DMS79 (cell line): Measurements from ENCODE around the gene SPNS2.
"Not testable (repeated sequence)": the region's sequence is repeated elsewhere in the genome, so short reads cannot be mapped to it uniquely, and the experiment has no call there.

ENCODE experiments used
- DNase-seq: peaks from one replicate; lab custom pipeline; 2025; lab: John Stamatoyannopoulos, UW

The SPNS2 gene

GRCh38 chr17:4566785-4567184 lies 68.1 kb downstream of the SPNS2 start:
- peak; percentile 31 for DNase-seq

- no peak for DNase-seq
These were observed 70.9 kb downstream of the SPNS2 start for GRCh38 chr17:4569591-4569990.

GRCh38 chr17:4572131-4572530 lies 73.5 kb downstream of the SPNS2 start:
- DNase-seq: no peak

- DNase-seq: no peak
These were observed 74.4 kb downstream of the SPNS2 start for GRCh38 chr17:4573115-4573514.

GRCh38 chr17:4573669-4574068 lies 75.0 kb downstream of the SPNS2 start:
- DNase-seq: no peak

- no peak for DNase-seq
These were observed 75.9 kb downstream of the SPNS2 start for GRCh38 chr17:4574448-4575045.

- no peak for DNase-seq
These were observed 77.5 kb downstream of the SPNS2 start for GRCh38 chr17:4576161-4576558.

- no peak for DNase-seq
These were observed 78.1 kb downstream of the SPNS2 start for GRCh38 chr17:4576729-4577322.

GRCh38 chr17:4577386-4577993 lies 78.8 kb downstream of the SPNS2 start:
- DNase-seq: no peak

- DNase-seq: not testable (repeated sequence)
These were observed 79.7 kb downstream of the SPNS2 start for GRCh38 chr17:4578349-4578748.

GRCh38 chr17:4579678-4580077 lies 81.0 kb downstream of the SPNS2 start:
- no peak for DNase-seq

- DNase-seq: no peak
These were observed 81.6 kb downstream of the SPNS2 start for GRCh38 chr17:4580291-4580690.

GRCh38 chr17:4582101-4582501 lies 83.4 kb downstream of the SPNS2 start:
- DNase-seq: no peak

- DNase-seq: no peak
These were observed 84.0 kb downstream of the SPNS2 start for GRCh38 chr17:4582691-4583090.

- no peak for DNase-seq
These were observed 84.5 kb downstream of the SPNS2 start for GRCh38 chr17:4583206-4583605.

GRCh38 chr17:4583782-4584100 lies 85.1 kb downstream of the SPNS2 start:
- no peak for DNase-seq

GRCh38 chr17:4584101-4584916 lies 85.6 kb downstream of the SPNS2 start, which contains the start of gene SMTNL2:
Gene SMTNL2, plus strand, starts transcription at chr17:4584529. Its CDS starts 77 bp downstream, at chr17:4584606.
- DNase-seq: no peak

GRCh38 chr17:4584917-4585637 lies 86.4 kb downstream of the SPNS2 start:
- no peak for DNase-seq

GRCh38 chr17:4585638-4585994 lies 86.9 kb downstream of the SPNS2 start:
- DNase-seq: no peak

- no peak for DNase-seq
These were observed 87.4 kb downstream of the SPNS2 start for GRCh38 chr17:4586043-4586442.

- DNase-seq: no peak
These were observed 88.5 kb downstream of the SPNS2 start for GRCh38 chr17:4587195-4587594.

- no peak for DNase-seq
These were observed 89.1 kb downstream of the SPNS2 start for GRCh38 chr17:4587803-4588202.
